Neural cell (in vitro differentiated cells): ENCODE measurements around the gene TSSK6.

ENCODE experiments used
- CTCF ChIP-seq: fragments of 450-650 bp; IDR thresholded peaks from 2 replicates; pipeline ENCODE4 v1.5.1; 2014; ENCODE audit warnings: antibody characterized with exemption, mild to moderate bottlenecking, moderate library complexity; ENCODE audit not compliant: poor library complexity, severe bottlenecking
- EP300 ChIP-seq: fragments of 450-650 bp; conservative IDR thresholded peaks from 2 replicates; pipeline ENCODE4 v1.6.1; 2014; ENCODE audit warnings: antibody characterized with exemption, mild to moderate bottlenecking, moderate library complexity; ENCODE audit not compliant: poor library complexity, severe bottlenecking
- EZH2 ChIP-seq: fragments of 200-600, 300-800 bp; shearing (Covaris generic), sonication (generic); IDR thresholded peaks from 2 replicates; pipeline ENCODE4 v1.6.1; 2014; ENCODE audit warnings: antibody characterized with exemption, low read length, borderline replicate concordance, mild to moderate bottlenecking; ENCODE audit not compliant: insufficient read depth, poor library complexity, severe bottlenecking
- MXI1 ChIP-seq: fragments of 450-650 bp; conservative IDR thresholded peaks from 2 replicates; pipeline ENCODE4 v1.6.1; 2014; ENCODE audit warnings: antibody characterized with exemption, mild to moderate bottlenecking; ENCODE audit not compliant: poor library complexity, severe bottlenecking
- POLR2AphosphoS5 ChIP-seq: IDR thresholded peaks from 2 replicates; pipeline ENCODE4 v1.6.1; 2012
- RAD21 ChIP-seq: fragments of 450-650 bp; conservative IDR thresholded peaks from 2 replicates; pipeline ENCODE4 v1.6.1; 2014; ENCODE audit warnings: antibody characterized with exemption, mild to moderate bottlenecking, moderate library complexity
- REST ChIP-seq: IDR thresholded peaks from 2 replicates; pipeline ENCODE4 v1.6.1; 2012; ENCODE audit warnings: borderline replicate concordance
- SMC3 ChIP-seq: fragments of 450-650 bp; conservative IDR thresholded peaks from 2 replicates; pipeline ENCODE4 v1.6.1; 2014; ENCODE audit warnings: antibody characterized with exemption, mild to moderate bottlenecking, moderate library complexity; ENCODE audit not compliant: poor library complexity
- TAF1 ChIP-seq: IDR thresholded peaks from 2 replicates; pipeline ENCODE4 v1.6.1; 2012; ENCODE audit warnings: low read depth

GRCh38 chr19:19532806-19533701 is 17.7 kb upstream of the TSSK6 start:
- no peak for TF ChIP-seq CTCF
- TF ChIP-seq REST: no peak
- TF ChIP-seq TAF1: no peak
- no peak for TF ChIP-seq EZH2
- no peak for TF ChIP-seq EP300
- TF ChIP-seq MXI1: no peak
- no peak for TF ChIP-seq RAD21
- no peak for TF ChIP-seq SMC3
- no peak for TF ChIP-seq POLR2AphosphoS5
